OCI-LY3 (cell line): Measurements from ENCODE around the gene CTRL.
"Not testable (repeated sequence)": the region's sequence is repeated elsewhere in the genome, so short reads cannot be mapped to it uniquely, and the experiment has no call there.

ENCODE experiments used
- H2AFZ ChIP-seq: fragments of 200-600, 300-600 bp; shearing (Covaris generic); 2 replicates; pipeline ENCODE4 v1.6.0; 2014; ENCODE audit warnings: antibody characterized with exemption, low read depth, low read length
- H3K27ac ChIP-seq: fragments of 200-600, 300-600 bp; sonication (generic); 2 replicates; pipeline ENCODE4 v1.5.1; 2014; ENCODE audit warnings: mild to moderate bottlenecking, low read length, moderate library complexity, mixed read lengths
- H3K27me3 ChIP-seq: fragments of 200-600, 300-600 bp; sonication (generic); 2 replicates; pipeline ENCODE4 v1.6.1; 2014; ENCODE audit warnings: low read depth, low read length, mixed read lengths
- H3K36me3 ChIP-seq: fragments of 200-600, 300-600 bp; sonication (generic); replicated peaks from 2 replicates; pipeline ENCODE3; 2014; ENCODE audit warnings: low read depth, low read length, mixed read lengths
- H3K4me1 ChIP-seq: fragments of 300-600, 200-600 bp; sonication (generic); 2 replicates; pipeline ENCODE4 v1.6.1; 2014; ENCODE audit warnings: low read length, mixed read lengths
- H3K4me2 ChIP-seq: fragments of 200-600, 300-600 bp; sonication (generic); 2 replicates; pipeline ENCODE4 v1.6.1; 2014; ENCODE audit warnings: low read length, mixed read lengths
- H3K4me3 ChIP-seq: fragments of 300-600, 200-600 bp; sonication (generic); 2 replicates; pipeline ENCODE4 v1.5.1; 2014; ENCODE audit warnings: antibody characterized with exemption, mild to moderate bottlenecking, low read length, moderate library complexity
- H3K79me2 ChIP-seq: fragments of 300-600, 200-600 bp; shearing (Covaris generic); 2 replicates; pipeline ENCODE4 v1.6.1; 2014; ENCODE audit warnings: mild to moderate bottlenecking, low read length, mixed read lengths
- H3K9ac ChIP-seq: fragments of 300-600, 200-600 bp; shearing (Covaris generic); 2 replicates; pipeline ENCODE4 v1.6.0; 2014; ENCODE audit warnings: mild to moderate bottlenecking, low read length, moderate library complexity
- H3K9me3 ChIP-seq: fragments of 200-600, 300-600 bp; shearing (Covaris generic); 2 replicates; pipeline ENCODE4 v1.6.1; 2014; ENCODE audit warnings: low read length, mixed read lengths; ENCODE audit not compliant: insufficient read depth
- H4K20me1 ChIP-seq: fragments of 200-600, 300-600 bp; sonication (generic); 2 replicates; pipeline ENCODE4 v1.6.1; 2016; ENCODE audit warnings: low read length, mixed read lengths; ENCODE audit not compliant: insufficient read depth
- CTCF ChIP-seq: fragments of 200-600, 300-600 bp; sonication (generic); IDR thresholded peaks from 2 replicates; pipeline ENCODE4 v1.5.1; 2014; ENCODE audit warnings: antibody characterized with exemption, low read length, low read depth
- EZH2phosphoT487 ChIP-seq: fragments of 200-600 bp; shearing (Covaris generic); IDR thresholded peaks from 2 replicates; pipeline ENCODE4 v1.6.1; 2018; ENCODE audit warnings: antibody characterized with exemption, mixed run types, low read depth

Gene CTRL

GRCh38 chr16:67939507-67940445 is 8.1 kb upstream of the CTRL start:
- Histone ChIP-seq H3K4me2 (no peak overlapping the region), H2AFZ (no peak overlapping the region), H3K9ac (no peak overlapping the region), H3K79me2 (peaks cover 37% of the 10 kb centered on the region), H4K20me1 (peaks cover 25% of the 10 kb centered on the region), H3K36me3 (peaks cover 39% of the 10 kb centered on the region), H3K27ac (no peak overlapping the region), H3K27me3 (no peaks in the 10 kb centered on the region), H3K4me1 (peaks cover 15% of the 10 kb centered on the region), H3K4me3 (no peak overlapping the region), H3K9me3 (no peaks in the 10 kb centered on the region)
- TF ChIP-seq EZH2phosphoT487 (no peak), CTCF (no peak)

GRCh38 chr16:67937713-67938112 is 6.1 kb upstream of the CTRL start:
- Histone ChIP-seq H3K79me2 (peaks cover 42% of the 10 kb centered on the region), H3K4me3 (peak overlapping the region; percentile 93; the same call in 1 of the 2 replicates)

GRCh38 chr16:67936880-67937605 is 5.4 kb upstream of the CTRL start:
- Histone ChIP-seq H4K20me1 (peaks cover 12% of the 10 kb centered on the region), H3K4me1 (peaks cover 16% of the 10 kb centered on the region), H3K4me3 (peak overlapping the region; percentile 93), H2AFZ (no peak overlapping the region), H3K9ac (peak overlapping the region; percentile 98), H3K27ac (peak overlapping the region; percentile 98), H3K27me3 (no peaks in the 10 kb centered on the region), H3K79me2 (peaks cover 42% of the 10 kb centered on the region), H3K9me3 (no peaks in the 10 kb centered on the region), H3K4me2 (peak overlapping the region; percentile 100), H3K36me3 (peaks cover 55% of the 10 kb centered on the region)
- TF ChIP-seq CTCF: no peak
- no peak for TF ChIP-seq EZH2phosphoT487

More at GRCh38 chr16:67937713-67938112, 6.1 kb upstream of the CTRL start:
- peaks cover 16% of the 10 kb centered on the region for H3K4me1 ChIP-seq
- H3K27ac ChIP-seq: peak overlapping the region; percentile 98; the same call in 1 of the 2 replicates
- not testable (repeated sequence) for H2AFZ ChIP-seq, H3K9ac ChIP-seq, H3K27me3 ChIP-seq, H3K9me3 ChIP-seq
- H4K20me1 ChIP-seq: peaks cover 18% of the 10 kb centered on the region
- peak overlapping the region; percentile 100 for H3K4me2 ChIP-seq
- peaks cover 51% of the 10 kb centered on the region for H3K36me3 ChIP-seq

DNA sequence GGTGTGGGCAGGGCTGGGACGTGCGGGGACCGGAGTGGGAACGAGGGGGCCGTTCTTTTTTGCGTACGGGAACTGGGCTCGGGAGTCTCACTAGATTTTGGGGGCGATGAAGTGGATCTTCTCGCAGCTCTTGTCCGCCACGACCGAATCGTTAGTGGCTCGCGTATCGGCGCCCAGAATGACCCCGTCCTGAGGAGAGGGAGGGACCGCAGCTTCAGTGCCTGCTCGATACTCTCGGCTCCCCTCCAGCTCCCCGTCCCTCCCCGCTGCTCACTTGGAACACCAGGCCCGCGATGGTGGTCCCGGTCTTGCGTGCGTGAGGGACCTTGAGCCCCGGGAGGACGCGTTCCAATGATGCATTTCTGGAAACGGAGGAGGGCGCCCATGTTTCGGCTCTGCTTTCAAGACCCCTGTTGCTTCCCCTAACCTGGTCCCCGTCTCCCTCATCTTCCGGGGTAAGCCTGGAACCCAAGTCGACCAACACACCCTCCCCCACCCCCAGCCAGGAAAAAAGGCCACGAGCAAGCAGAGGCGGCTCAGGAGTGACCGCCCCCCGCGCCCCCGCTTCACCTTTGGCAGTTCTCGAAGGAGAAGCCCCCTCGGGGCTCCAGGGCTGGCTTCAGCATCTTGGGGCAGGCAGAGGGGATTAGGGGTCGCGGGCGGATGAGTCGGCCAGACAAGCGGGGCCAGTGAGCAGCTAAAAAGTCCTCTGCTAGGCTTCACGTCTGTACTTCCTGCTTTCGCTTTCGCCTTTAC is 4.6 kb upstream of the CTRL start, which contains the start of gene PSMB10:
PSMB10 (minus strand) TSS at position 727 of the 756 bp plus-strand sequence; CDS start at position 626, 101 bp downstream.
- Histone ChIP-seq H3K27ac (peak within 1 kb of the TSS; percentile 98), H3K36me3 (peaks cover 53% of the 10 kb centered on the region), H3K4me2 (peak within 1 kb of the TSS; percentile 100), H2AFZ (no peak within 1 kb of the TSS), H3K4me1 (peaks cover 16% of the 10 kb centered on the region), H3K79me2 (peaks cover 42% of the 10 kb centered on the region), H3K9ac (peak within 1 kb of the TSS; percentile 98), H3K27me3 (no peaks in the 10 kb centered on the region), H3K4me3 (peak within 1 kb of the TSS; percentile 93), H3K9me3 (no peaks in the 10 kb centered on the region), H4K20me1 (peaks cover 8% of the 10 kb centered on the region)
- no peak for TF ChIP-seq EZH2phosphoT487
- no peak for TF ChIP-seq CTCF
